HepG2 (cell line): ENCODE measurements around the gene SPDYE4. TPM values are rescaled to one million over a fixed set of nuclear protein-coding genes. Genes with fewer than 3 reads are reported as not detected.

Experiments used
- ATAC-seq: fragments of 200-7000 bp; cut with Tn5 transposase; 3 replicates; pipeline ENCODE4 v1.9.1; 2020; ENCODE audit warnings: mild to moderate bottlenecking, moderate library complexity
- BruUV-seq: library from RNA; stranded (reverse); fragments of 400-500 nt; replicated peaks from 2 replicates; lab custom pipeline; 2021; lab: Mats Ljungman, UMichigan
- CTCF ChIA-PET: fragments of 300-600 bp; formaldehyde crosslinking; extraction: SDS; loops from one replicate; lab custom pipeline; 2021; ENCODE audit warnings: low total read pairs, inconsistent platforms, low intra/inter-chr PET ratio; lab: Yijun Ruan, JAX
- POLR2A ChIA-PET: fragments of 350-600 bp; sonication (Branson Sonifier 250); formaldehyde crosslinking; loops from one replicate; lab custom pipeline; 2020; ENCODE audit warnings: antibody characterized with exemption, inconsistent platforms; lab: Yijun Ruan, JAX
- DNase-seq: peaks from one replicate; pipeline ENCODE4 v3.0.0-alpha.2; 2015; ENCODE audit warnings: low spot score
- FAIRE-seq: peaks from 3 replicates; lab custom pipeline; 2011; peaks lifted over from hg19 to GRCh38; lab: Jason Lieb, UNC
- H2AFZ ChIP-seq: one replicate; pipeline ENCODE4 v1.6.1; 2011; ENCODE audit warnings: low read length, inconsistent platforms
- H3K27ac ChIP-seq: fragments of 300-600 bp; 3 replicates; pipeline ENCODE4 v1.8.0; 2011; ENCODE audit warnings: mixed run types, mild to moderate bottlenecking, mixed read lengths, low read length, inconsistent platforms; ENCODE audit not compliant: insufficient read depth; ENCODE audit errors: extremely low read length
- H3K27me3 ChIP-seq, 2 experiments: fragments of 200-600 bp in 1 of 2; 2 replicates in 1 of 2; 3 replicates in 1 of 2; pipeline versions ENCODE4 v1.6.0 to v1.8.0; 2011; ENCODE audit warnings: low read length in 2 of 2, mild to moderate bottlenecking in 2 of 2, moderate library complexity in 2 of 2, inconsistent platforms in 1 of 2; ENCODE audit not compliant: insufficient read depth in 2 of 2, control insufficient read depth in 1 of 2
- H3K36me3 ChIP-seq, 2 experiments: fragments of 200-600 bp in 1 of 2; replicated peaks in 1 of 2; 2 replicates in 1 of 2; 3 replicates in 1 of 2; pipeline versions ENCODE4 v1.5.1 to v1.8.0; 2011; ENCODE audit warnings: low read length in 2 of 2, inconsistent platforms in 1 of 2; ENCODE audit not compliant: insufficient read depth in 2 of 2, control insufficient read depth in 1 of 2
- H3K4me1 ChIP-seq: 2 replicates; pipeline ENCODE4 v1.5.1; 2012; ENCODE audit warnings: low read length, inconsistent platforms; ENCODE audit not compliant: insufficient read depth
- H3K4me2 ChIP-seq: 2 replicates; pipeline ENCODE4 v1.6.0; 2011; ENCODE audit warnings: low read depth, low read length, inconsistent platforms
- H3K4me3 ChIP-seq, 3 experiments: fragments of 200-600 bp in 1 of 3; sonication (generic), shearing (Covaris generic) in 1 of 3; replicated peaks in 1 of 3; 2 replicates each; pipeline ENCODE4 v1.5.1; 2011 to 2016; ENCODE audit warnings: low read length in 3 of 3, inconsistent platforms in 2 of 3, low read depth in 2 of 3, mild to moderate bottlenecking in 2 of 3, control low read depth in 1 of 3, mixed read lengths in 1 of 3; ENCODE audit not compliant: insufficient read depth in 1 of 3
- H3K79me2 ChIP-seq: one replicate; pipeline ENCODE4 v1.6.1; 2011; ENCODE audit warnings: low read length, inconsistent platforms; ENCODE audit not compliant: insufficient read depth
- H3K9ac ChIP-seq: 2 replicates; pipeline ENCODE4 v1.6.0; 2011; ENCODE audit warnings: mild to moderate bottlenecking, low read depth, low read length, inconsistent platforms; ENCODE audit not compliant: insufficient read depth
- H3K9me3 ChIP-seq: 2 replicates; pipeline ENCODE4 v1.5.1; 2012; ENCODE audit warnings: mild to moderate bottlenecking, low read length
- H4K20me1 ChIP-seq: 2 replicates; pipeline ENCODE4 v1.6.0; 2011; ENCODE audit warnings: inconsistent platforms, mild to moderate bottlenecking, low read length, moderate library complexity; ENCODE audit not compliant: insufficient read depth
- ASH2L ChIP-seq: fragments of 300-600, 200-600 bp; sonication (generic); IDR thresholded peaks from 2 replicates; pipeline ENCODE4 v1.7.0; 2017; ENCODE audit warnings: low read depth, mild to moderate bottlenecking, moderate library complexity, mixed read lengths, low read length; ENCODE audit not compliant: insufficient read length
- EHMT2 ChIP-seq: fragments of 200-600 bp; sonication (generic); IDR thresholded peaks from 2 replicates; pipeline ENCODE4 v1.7.0; 2017; ENCODE audit warnings: antibody characterized with exemption, low read depth, low read length, borderline replicate concordance
- PAF1 ChIP-seq: IDR thresholded peaks from 2 replicates; pipeline ENCODE4 v1.6.1; 2016; ENCODE audit warnings: missing genetic modification reagents, missing compliant biosample characterization
- PRMT3 ChIP-seq: sonication (generic); formaldehyde crosslinking; IDR thresholded peaks from 2 replicates; pipeline ENCODE4 v1.8.1; 2022; ENCODE audit warnings: low read depth, mild to moderate bottlenecking, moderate library complexity, missing genetic modification reagents, borderline replicate concordance
- REST ChIP-seq, 2 experiments: IDR thresholded peaks; 2 replicates each; pipeline ENCODE4 v1.6.1; 2011 to 2012; ENCODE audit warnings: low read length in 2 of 2, borderline replicate concordance in 1 of 2, low read depth in 1 of 2, mild to moderate bottlenecking in 1 of 2, moderate library complexity in 1 of 2
- THAP11 ChIP-seq: IDR thresholded peaks from 2 replicates; pipeline ENCODE4 v1.6.1; 2016; ENCODE audit warnings: missing biosample characterization, missing genetic modification reagents
- ZC3H13 ChIP-seq: sonication (generic); formaldehyde crosslinking; IDR thresholded peaks from 2 replicates; pipeline ENCODE4 v1.8.1; 2023; ENCODE audit warnings: mild to moderate bottlenecking, missing genetic modification reagents, moderate library complexity
- ZNF33A ChIP-seq: sonication (generic); formaldehyde crosslinking; IDR thresholded peaks from 2 replicates; pipeline ENCODE4 v1.5.1; 2020; ENCODE audit warnings: missing genetic modification reagents, mild to moderate bottlenecking, moderate library complexity, borderline replicate concordance
- ZNF543 ChIP-seq: sonication (generic); formaldehyde crosslinking; IDR thresholded peaks from 2 replicates; pipeline ENCODE4 v1.4.0; 2020; ENCODE audit warnings: mild to moderate bottlenecking, missing genetic modification reagents
- ZNF703 ChIP-seq: sonication (generic); formaldehyde crosslinking; IDR thresholded peaks from 2 replicates; pipeline ENCODE4 v1.5.1; 2020; ENCODE audit warnings: missing genetic modification reagents, mild to moderate bottlenecking, moderate library complexity, borderline replicate concordance
- ZNF713 ChIP-seq: sonication (generic); formaldehyde crosslinking; IDR thresholded peaks from 2 replicates; pipeline ENCODE4 v1.4.0; 2020; ENCODE audit warnings: mild to moderate bottlenecking, missing genetic modification reagents
- ZNF780A ChIP-seq: sonication (generic); formaldehyde crosslinking; IDR thresholded peaks from 2 replicates; pipeline ENCODE4 v1.8.0; 2022; ENCODE audit warnings: mild to moderate bottlenecking, missing genetic modification reagents, moderate library complexity
- WGBS: methylation state at CpG from one replicate; pipeline ENCODE4 v1.1.6; 2017; ENCODE audit warnings: low lambda C conversion rate; 5-methylcytosine and 5-hydroxymethylcytosine counted together
- in situ Hi-C: cut with HindIII; loops from 2 replicates; pipeline ENCODE4 v1.10.0; 2017; ENCODE audit warnings: low pct_unique_long_range_greater_than_20kb; ENCODE audit not compliant: extremely low pct_ligation_motif_present
- intact Hi-C: fragments of 100-400 bp; cut with micrococcal nuclease; formaldehyde crosslinking; loops from one replicate; pipeline ENCODE4 v1.10.0; 2022; ENCODE audit not compliant: unreplicated experiment
- polyA plus RNA-seq, 8 experiments: library from polyadenylated mRNA; depleted of rRNA in 3 of 8; stranded (reverse) in 7 of 8; unstranded in 1 of 8; fragments of >200 nt; fragmentation: Illumina TruSeq in 4 of 8; extraction: Trizol in 4 of 8; gene quantifications; 2 replicates each; pipeline versions ENCODE4 v1.2.1 to v1.2.3, GENCODE V29; 2011 to 2016; ENCODE audit warnings: low read depth in 4 of 8, missing spikeins in 1 of 8, mixed read lengths in 1 of 8; ENCODE audit not compliant: insufficient read depth in 1 of 8
- total RNA-seq, 5 experiments: library from RNA; depleted of rRNA; stranded (reverse); fragments of >200 nt; fragmentation: Illumina TruSeq; extraction: Trizol; gene quantifications; 2 replicates each; pipeline ENCODE4 v1.2.3, GENCODE V29; 2016; ENCODE audit warnings: low read depth in 1 of 5

SPDYE4 gene
- total and polyA plus RNA-seq, 2 of the 13 experiments (the other 11 are each of a cell fraction or from before 2014, with no cell fraction given) = not detected

GRCh38 chr17:8736362-8736761, 22.0 kb downstream of the SPDYE4 start (continued):
- no peak for TF ChIP-seq ASH2L

- no TSS peak for BruUV-seq
- in situ Hi-C loops = no loop called here
- FAIRE-seq (no peak), ATAC-seq (no peak), DNase-seq (no peak)
- POLR2A ChIA-PET = no interaction called here
- no peak overlapping the region for H3K4me3 ChIP-seq
- H2AFZ ChIP-seq = no peak overlapping the region
- no peak overlapping the region for H3K27ac ChIP-seq
- intact Hi-C loops = no loop called here
- TF ChIP-seq ASH2L (no peak), ZNF33A (CRISPR knock-in tag) (no peak), ZNF703 (CRISPR knock-in tag) (no peak), ZNF543 (no peak)
- TF ChIP-seq, all 625 proteins: peak for 0
- no peaks in the 10 kb centered on the region for H3K79me2 ChIP-seq
- H3K9ac ChIP-seq = no peak overlapping the region
- peaks cover 0 to 4% of the 10 kb centered on the region in 2 experiments; a peak in 2 of 5 replicates for H3K27me3 ChIP-seq
- no peaks in the 10 kb centered on the region for H3K4me1 ChIP-seq
- H3K36me3 ChIP-seq = no peaks in the 10 kb centered on the region
- WGBS = 77% methylated on average over 11 of the region's 23 CpGs
- H3K4me2 ChIP-seq = no peak overlapping the region
- CTCF ChIA-PET = no interaction called here
- H4K20me1 ChIP-seq = no peaks in the 10 kb centered on the region
- no peaks in the 10 kb centered on the region for H3K9me3 ChIP-seq
These were observed 22.9 kb downstream of the SPDYE4 start for GRCh38 chr17:8735336-8735939.

GRCh38 chr17:8734876-8735275, 23.5 kb downstream of the SPDYE4 start:
- no peak overlapping the region for H3K4me3 ChIP-seq
- in situ Hi-C loops (no loop called here), intact Hi-C loops (no loop called here)
- H3K9ac ChIP-seq = no peak overlapping the region
- DNase-seq = no peak
- TF ChIP-seq ZNF780A = no peak
- no peak for TF ChIP-seq ZC3H13 (CRISPR knock-in tag)
- TF ChIP-seq PAF1 (CRISPR knock-in tag) = no peak
- no peak for TF ChIP-seq EHMT2
- no peak for TF ChIP-seq ZNF713 (CRISPR knock-in tag)
- TF ChIP-seq PRMT3 (CRISPR knock-in tag) = no peak
- TF ChIP-seq REST (IDR thresholded peaks at IDR 0.05; ENCODE audit: borderline replicate concordance in 1 of 2, low read depth in 1 of 2, low read length in 2 of 2) = no peak
- no peak for TF ChIP-seq THAP11
- peaks cover 0 to 4% of the 10 kb centered on the region in 2 experiments; a peak in 2 of 5 replicates for H3K27me3 ChIP-seq
- ChIA-PET CTCF (no interaction called here), POLR2A (no interaction called here)
- H3K4me1 ChIP-seq = no peaks in the 10 kb centered on the region
- H4K20me1 ChIP-seq = no peaks in the 10 kb centered on the region
- H3K9me3 ChIP-seq = no peaks in the 10 kb centered on the region
- no peak for ATAC-seq
- no peak overlapping the region for H3K4me2 ChIP-seq
- FAIRE-seq = no peak
- H3K36me3 ChIP-seq = no peaks in the 10 kb centered on the region
- no peak overlapping the region for H2AFZ ChIP-seq
- H3K27ac ChIP-seq = no peak overlapping the region
- no peaks in the 10 kb centered on the region for H3K79me2 ChIP-seq
- no TSS peak for BruUV-seq
- 71% methylated on average over 10 of the region's 10 CpGs for WGBS
